Keratinocyte (primary cell): Measurements from ENCODE around the gene SPOCK1.

ENCODE experiments used
- EZH2 ChIP-seq: IDR thresholded peaks from one replicate; pipeline ENCODE4 v1.6.1; 2012; ENCODE audit warnings: inconsistent platforms, mild to moderate bottlenecking, low read length, moderate library complexity
- TF ChIP-seq, protein P1 (sequence below), 3 experiments: IDR thresholded peaks in 1 of 3; conservative IDR thresholded peaks in 1 of 3; optimal IDR thresholded peaks in 1 of 3; 2 replicates in 2 of 3; 3 replicates in 1 of 3; pipeline versions ENCODE3 to v1.5.1; 2011; ENCODE audit warnings: low read length in 3 of 3, mild to moderate bottlenecking in 3 of 3, moderate library complexity in 2 of 3, control low read depth in 1 of 3, inconsistent platforms in 1 of 3; ENCODE audit not compliant: insufficient read depth in 2 of 3; ENCODE audit errors: extremely low read depth in 1 of 3

DNA sequence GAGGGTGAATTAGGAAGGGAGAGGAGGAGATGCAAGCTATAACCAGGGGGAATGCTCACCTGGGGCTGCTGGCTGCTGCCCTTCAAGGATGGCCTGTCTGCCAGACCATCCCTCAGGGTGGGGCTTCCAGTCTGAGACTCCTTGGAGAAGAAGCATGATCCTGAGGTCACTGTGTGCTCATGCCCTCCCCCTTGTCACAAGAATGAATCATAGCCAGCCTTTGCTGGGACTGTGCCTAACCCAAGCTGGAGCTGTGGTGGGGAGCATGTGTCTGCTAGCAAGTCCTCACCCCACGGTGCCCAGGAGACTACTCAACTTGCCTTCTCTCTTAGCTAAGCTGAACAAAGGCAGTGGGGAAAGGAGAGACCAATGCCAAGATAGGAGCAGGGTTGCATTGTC, 463.6 kb downstream of the SPOCK1 start:
- TF ChIP-seq, protein P1, sequence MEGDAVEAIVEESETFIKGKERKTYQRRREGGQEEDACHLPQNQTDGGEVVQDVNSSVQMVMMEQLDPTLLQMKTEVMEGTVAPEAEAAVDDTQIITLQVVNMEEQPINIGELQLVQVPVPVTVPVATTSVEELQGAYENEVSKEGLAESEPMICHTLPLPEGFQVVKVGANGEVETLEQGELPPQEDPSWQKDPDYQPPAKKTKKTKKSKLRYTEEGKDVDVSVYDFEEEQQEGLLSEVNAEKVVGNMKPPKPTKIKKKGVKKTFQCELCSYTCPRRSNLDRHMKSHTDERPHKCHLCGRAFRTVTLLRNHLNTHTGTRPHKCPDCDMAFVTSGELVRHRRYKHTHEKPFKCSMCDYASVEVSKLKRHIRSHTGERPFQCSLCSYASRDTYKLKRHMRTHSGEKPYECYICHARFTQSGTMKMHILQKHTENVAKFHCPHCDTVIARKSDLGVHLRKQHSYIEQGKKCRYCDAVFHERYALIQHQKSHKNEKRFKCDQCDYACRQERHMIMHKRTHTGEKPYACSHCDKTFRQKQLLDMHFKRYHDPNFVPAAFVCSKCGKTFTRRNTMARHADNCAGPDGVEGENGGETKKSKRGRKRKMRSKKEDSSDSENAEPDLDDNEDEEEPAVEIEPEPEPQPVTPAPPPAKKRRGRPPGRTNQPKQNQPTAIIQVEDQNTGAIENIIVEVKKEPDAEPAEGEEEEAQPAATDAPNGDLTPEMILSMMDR (optimal IDR thresholded peaks at IDR 0.05 in 1 of 3, IDR thresholded peaks at IDR 0.05 in 1 of 3, conservative IDR thresholded peaks at IDR 0.05 in 1 of 3; ENCODE audit: extremely low read depth in 1 of 3, insufficient read depth in 2 of 3, low read length in 3 of 3) = no peak
- no peak for TF ChIP-seq EZH2
